HepG2 (cell line): ENCODE measurements around the gene ARHGEF39. TPM values are rescaled to one million over a fixed set of nuclear protein-coding genes. Genes with fewer than 3 reads are reported as not detected.

Experiments
- AGO1 ChIP-seq: fragments of 200-400 bp; formaldehyde crosslinking; IDR thresholded peaks from 2 replicates; pipeline ENCODE4 v1.6.1; 2017; ENCODE audit warnings: mild to moderate bottlenecking, low read depth, low read length, moderate library complexity; ENCODE audit not compliant: poor library complexity, severe bottlenecking
- ATF7-NPFF ChIP-seq: sonication (generic); formaldehyde crosslinking; IDR thresholded peaks from 2 replicates; pipeline ENCODE4 v1.8.1; 2023; ENCODE audit warnings: mild to moderate bottlenecking, low read depth, missing genetic modification reagents, moderate library complexity
- ATRX ChIP-seq: sonication (generic); formaldehyde crosslinking; IDR thresholded peaks from 2 replicates; pipeline ENCODE4 v1.4.0; 2020; ENCODE audit warnings: missing genetic modification reagents, borderline replicate concordance
- GFI1 ChIP-seq: sonication (generic); formaldehyde crosslinking; IDR thresholded peaks from 2 replicates; pipeline ENCODE4 v1.5.0; 2020; ENCODE audit warnings: missing genetic modification reagents, mild to moderate bottlenecking, borderline replicate concordance
- HMG20B ChIP-seq: conservative IDR thresholded peaks from 2 replicates; pipeline ENCODE4 v1.6.1; 2016; ENCODE audit warnings: missing genetic modification reagents, missing compliant biosample characterization
- HMGXB4 ChIP-seq, 2 experiments: sonication (generic) in 1 of 2; formaldehyde crosslinking in 1 of 2; IDR thresholded peaks; 2 replicates each; pipeline versions ENCODE4 v1.4.0 to v1.6.1; 2018 to 2020; ENCODE audit warnings: missing genetic modification reagents in 2 of 2, borderline replicate concordance in 1 of 2, low read depth in 1 of 2, mild to moderate bottlenecking in 1 of 2, missing biosample characterization in 1 of 2
- MBD4 ChIP-seq: IDR thresholded peaks from 2 replicates; pipeline ENCODE4 v1.6.1; 2012; ENCODE audit warnings: low read length, inconsistent platforms, borderline replicate concordance
- NFAT5 ChIP-seq: sonication (generic); formaldehyde crosslinking; IDR thresholded peaks from 2 replicates; pipeline ENCODE4 v1.4.0; 2020; ENCODE audit warnings: missing genetic modification reagents
- RAD51 ChIP-seq: fragments of 450-650 bp; IDR thresholded peaks from 2 replicates; pipeline ENCODE4 v1.6.1; 2016; ENCODE audit warnings: borderline replicate concordance
- RFX5 ChIP-seq: IDR thresholded peaks from 2 replicates; pipeline ENCODE4 v1.6.1; 2011; ENCODE audit warnings: low read depth, low read length, improper control_type of control experiment
- RNF2 ChIP-seq: fragments of 450-650 bp; conservative IDR thresholded peaks from 2 replicates; pipeline ENCODE4 v1.6.1; 2016; ENCODE audit warnings: low read depth
- ZBED4 ChIP-seq: sonication (generic); formaldehyde crosslinking; IDR thresholded peaks from 2 replicates; pipeline ENCODE4 v1.4.0; 2020; ENCODE audit warnings: missing genetic modification reagents, borderline replicate concordance
- ZNF350 ChIP-seq: sonication (generic); formaldehyde crosslinking; IDR thresholded peaks from 2 replicates; pipeline ENCODE4 v1.4.0; 2020; ENCODE audit warnings: mild to moderate bottlenecking, low read depth, missing genetic modification reagents, borderline replicate concordance
- ZNF431 ChIP-seq: sonication (generic); formaldehyde crosslinking; IDR thresholded peaks from 2 replicates; pipeline ENCODE4 v1.9.0; 2022; ENCODE audit warnings: missing genetic modification reagents, low read depth, mild to moderate bottlenecking, borderline replicate concordance
- ZNF720 ChIP-seq: sonication (generic); formaldehyde crosslinking; IDR thresholded peaks from 2 replicates; pipeline ENCODE4 v1.4.0; 2020; ENCODE audit warnings: missing genetic modification reagents
- polyA plus RNA-seq, 8 experiments: library from polyadenylated mRNA; depleted of rRNA in 3 of 8; stranded (reverse) in 7 of 8; unstranded in 1 of 8; fragments of >200 nt; fragmentation: Illumina TruSeq in 4 of 8; extraction: Trizol in 4 of 8; gene quantifications; 2 replicates each; pipeline versions ENCODE4 v1.2.1 to v1.2.3, GENCODE V29; 2011 to 2016; ENCODE audit warnings: low read depth in 4 of 8, missing spikeins in 1 of 8, mixed read lengths in 1 of 8; ENCODE audit not compliant: insufficient read depth in 1 of 8
- total RNA-seq, 5 experiments: library from RNA; depleted of rRNA; stranded (reverse); fragments of >200 nt; fragmentation: Illumina TruSeq; extraction: Trizol; gene quantifications; 2 replicates each; pipeline ENCODE4 v1.2.3, GENCODE V29; 2016; ENCODE audit warnings: low read depth in 1 of 5

Gene ARHGEF39
- total and polyA plus RNA-seq, 2 of the 13 experiments (the other 11 are each of a cell fraction or from before 2014, with no cell fraction given): 11.2 to 12.3 TPM

- peak; percentile 96 for TF ChIP-seq AGO1
- no peak for TF ChIP-seq RNF2
- TF ChIP-seq ATRX (CRISPR knock-in tag): no peak
- 0 out of 2 replicates have a peak, but pooled peaks have one; percentile 32 for TF ChIP-seq ZNF350 (CRISPR knock-in tag)
- no peak for TF ChIP-seq ZNF720 (CRISPR knock-in tag)
- no peak; the same call in 1 of the 2 replicates for TF ChIP-seq NFAT5 (CRISPR knock-in tag)
- TF ChIP-seq HMGXB4 (CRISPR knock-in tag; IDR thresholded peaks at IDR 0.05; ENCODE audit: borderline replicate concordance in 1 of 2, low read depth in 1 of 2): peak; percentile 96 to 98
- TF ChIP-seq ZNF431 (CRISPR knock-in tag): no peak
- no peak for TF ChIP-seq RFX5
- TF ChIP-seq ATF7-NPFF: no peak
- peak; percentile 78; the same call in 1 of the 2 replicates for TF ChIP-seq GFI1 (CRISPR knock-in tag)
- no peak for TF ChIP-seq RAD51
- no peak for TF ChIP-seq HMG20B
- TF ChIP-seq ZBED4 (CRISPR knock-in tag): no peak
- no peak for TF ChIP-seq MBD4
Observed at GRCh38 chr9:35658137-35658967, 6.6 kb downstream of the ARHGEF39 start, which contains the start of gene CCDC107 (continued).
